HCT116 (cell line): ENCODE data around the gene HOMER2. TPM values are rescaled to one million over a fixed set of nuclear protein-coding genes. Genes with fewer than 3 reads are reported as not detected.

Experiments
- ATAC-seq: fragments of 200-7000 bp; cut with Tn5 transposase; 2 replicates; pipeline ENCODE4 v1.9.1; 2020; ENCODE audit warnings: mild to moderate bottlenecking, moderate library complexity
- BruUV-seq: library from RNA; stranded (reverse); fragments of 400-500 nt; replicated peaks from 2 replicates; lab custom pipeline; 2021; lab: Mats Ljungman, UMichigan
- CTCF ChIA-PET: fragments of 300-600 bp; sonication (Branson Sonifier 250); formaldehyde crosslinking; loops from one replicate; lab custom pipeline; 2021; ENCODE audit warnings: antibody characterized with exemption; lab: Charles Lee
- POLR2A ChIA-PET: fragments of 300-600, 350-600 bp; sonication (Branson Sonifier 250); formaldehyde crosslinking; loops from one replicate; lab custom pipeline; 2021; ENCODE audit warnings: antibody characterized with exemption; lab: Charles Lee
- RAD21 ChIA-PET, 2 experiments: fragments of 300-600 bp; sonication (Branson Sonifier 250); formaldehyde crosslinking; loops; one replicate each; lab custom pipeline; 2023; ENCODE audit warnings: low total read pairs in 2 of 2; ENCODE audit not compliant: uncharacterized antibody in 2 of 2, unreplicated experiment in 2 of 2, low non-redundant PET in 1 of 2; lab: Charles Lee
- DNase-seq: peaks from one replicate; pipeline ENCODE4 v3.0.0-alpha.2; 2010; ENCODE audit warnings: low read depth, low spot score
- H2AFZ ChIP-seq: fragments of 200-600 bp; shearing (Covaris generic), sonication (generic); 2 replicates; pipeline ENCODE4 v1.6.1; 2017; ENCODE audit warnings: low read depth, mixed run types, mixed read lengths, antibody characterized with exemption, low read length; ENCODE audit not compliant: poor library complexity, severe bottlenecking
- H3K27ac ChIP-seq: 2 replicates; pipeline ENCODE4 v1.5.1; 2012; ENCODE audit warnings: low read depth, low read length
- H3K27me3 ChIP-seq: fragments of 200-600 bp; sonication (generic); 2 replicates; pipeline ENCODE4 v1.6.1; 2016; ENCODE audit warnings: mixed run types, low read length, mixed read lengths; ENCODE audit not compliant: insufficient read depth
- H3K36me3 ChIP-seq, 2 experiments: fragments of 200-500 bp in 1 of 2; fragments of 200-600 bp in 1 of 2; sonication (Bioruptor generic) in 1 of 2; sonication (generic) in 1 of 2; 2 replicates each; pipeline versions ENCODE4 v1.5.1 to v1.6.1; 2014 to 2016; ENCODE audit warnings: low read length in 2 of 2, inconsistent platforms in 1 of 2, mixed read lengths in 1 of 2, mixed run types in 1 of 2; ENCODE audit not compliant: insufficient read depth in 2 of 2, control insufficient read depth in 1 of 2
- H3K4me1 ChIP-seq, 2 experiments: fragments of 200-600 bp in 1 of 2; sonication (generic) in 1 of 2; 2 replicates each; pipeline versions ENCODE4 v1.5.1 to v1.6.1; 2012 to 2017; ENCODE audit warnings: low read length in 2 of 2, inconsistent platforms in 1 of 2, mild to moderate bottlenecking in 1 of 2, mixed read lengths in 1 of 2, mixed run types in 1 of 2, moderate library complexity in 1 of 2; ENCODE audit not compliant: insufficient read depth in 2 of 2, control insufficient read depth in 1 of 2
- H3K4me2 ChIP-seq: fragments of 200-600 bp; sonication (generic); 2 replicates; pipeline ENCODE4 v1.6.1; 2017; ENCODE audit warnings: mixed run types, low read length, mixed read lengths
- H3K4me3 ChIP-seq, 2 experiments: fragments of 200-600 bp in 1 of 2; sonication (generic) in 1 of 2; replicated peaks in 1 of 2; 2 replicates each; pipeline ENCODE4 v1.5.1; 2011 to 2016; ENCODE audit warnings: low read length in 2 of 2, control low read depth in 1 of 2, low read depth in 1 of 2, mild to moderate bottlenecking in 1 of 2, mixed read lengths in 1 of 2, mixed run types in 1 of 2
- H3K79me2 ChIP-seq: fragments of 200-600 bp; sonication (generic); 2 replicates; pipeline ENCODE4 v1.6.1; 2017; ENCODE audit warnings: mild to moderate bottlenecking, mixed run types, low read length, moderate library complexity, mixed read lengths; ENCODE audit not compliant: insufficient read depth
- H3K9ac ChIP-seq: fragments of 200-600 bp; sonication (generic); 2 replicates; pipeline ENCODE4 v1.6.1; 2016; ENCODE audit warnings: low read length, mixed read lengths
- H3K9me2 ChIP-seq: fragments of 200-600 bp; sonication (generic), shearing (Covaris generic); 2 replicates; pipeline ENCODE4 v1.6.1; 2017; ENCODE audit warnings: mixed run types, mild to moderate bottlenecking, moderate library complexity; ENCODE audit not compliant: insufficient read depth
- H3K9me3 ChIP-seq, 2 experiments: fragments of 200-500 bp in 1 of 2; fragments of 200-600 bp in 1 of 2; sonication (Bioruptor generic) in 1 of 2; sonication (generic) in 1 of 2; 2 replicates each; pipeline ENCODE4 v1.6.1; 2014 to 2017; ENCODE audit warnings: low read length in 2 of 2, mixed read lengths in 2 of 2, inconsistent platforms in 1 of 2, low read depth in 1 of 2, mild to moderate bottlenecking in 1 of 2, mixed run types in 1 of 2, moderate library complexity in 1 of 2; ENCODE audit not compliant: control insufficient read depth in 1 of 2, insufficient read depth in 1 of 2
- H4K20me1 ChIP-seq: fragments of 200-600 bp; sonication (generic), shearing (Covaris generic); 2 replicates; pipeline ENCODE4 v1.6.1; 2017; ENCODE audit warnings: mixed run types, mild to moderate bottlenecking, moderate library complexity; ENCODE audit not compliant: insufficient read depth
- CEBPB ChIP-seq: IDR thresholded peaks from 2 replicates; pipeline ENCODE4 v1.6.1; 2012; ENCODE audit warnings: low read depth
- CTCF ChIP-seq, 3 experiments: fragments of 200-600 bp in 1 of 3; sonication (generic) in 1 of 3; IDR thresholded peaks in 2 of 3; conservative IDR thresholded peaks in 1 of 3; 2 replicates each; pipeline ENCODE4 v1.5.1; 2012 to 2017; ENCODE audit warnings: low read depth in 2 of 3, low read length in 2 of 3, antibody characterized with exemption in 1 of 3, borderline replicate concordance in 1 of 3, control low read depth in 1 of 3, mild to moderate bottlenecking in 1 of 3, mixed read lengths in 1 of 3, mixed run types in 1 of 3, moderate library complexity in 1 of 3; ENCODE audit not compliant: insufficient read depth in 1 of 3
- ELF1 ChIP-seq: IDR thresholded peaks from 2 replicates; pipeline ENCODE4 v1.6.1; 2012; ENCODE audit warnings: low read depth, borderline replicate concordance
- EZH2phosphoT487 ChIP-seq: fragments of 200-600 bp; IDR thresholded peaks from 2 replicates; pipeline ENCODE4 v1.6.1; 2018; ENCODE audit warnings: antibody characterized with exemption, borderline replicate concordance
- FOSL1 ChIP-seq: IDR thresholded peaks from 2 replicates; pipeline ENCODE4 v1.6.1; 2012; ENCODE audit warnings: low read depth
- POLR2AphosphoS5 ChIP-seq: IDR thresholded peaks from 2 replicates; pipeline ENCODE4 v1.6.1; 2011; ENCODE audit warnings: mild to moderate bottlenecking, low read depth, low read length, moderate library complexity
- RAD21 ChIP-seq: IDR thresholded peaks from 2 replicates; pipeline ENCODE4 v1.6.1; 2012; ENCODE audit warnings: low read depth, mild to moderate bottlenecking
- SRF ChIP-seq: IDR thresholded peaks from 2 replicates; pipeline ENCODE4 v1.6.1; 2012; ENCODE audit warnings: low read depth
- TCF7L2 ChIP-seq: IDR thresholded peaks from 2 replicates; pipeline ENCODE4 v1.7.0; 2011; ENCODE audit warnings: borderline replicate concordance, inconsistent platforms; ENCODE audit not compliant: insufficient read depth, insufficient read length; ENCODE audit errors: extremely low read depth
- YY1 ChIP-seq: IDR thresholded peaks from 2 replicates; pipeline ENCODE4 v1.6.1; 2011; ENCODE audit warnings: low read length, low read depth, moderate library complexity, mild to moderate bottlenecking; ENCODE audit not compliant: insufficient replicate concordance; ENCODE audit errors: extremely low read depth
- ZFX ChIP-seq: fragments of 450-650 bp; IDR thresholded peaks from 2 replicates; pipeline ENCODE4 v1.6.1; 2017
- ZNF274 ChIP-seq: fragments of 200-500 bp; sonication (Bioruptor generic); IDR thresholded peaks from 2 replicates; pipeline ENCODE4 v1.6.1; 2014; ENCODE audit warnings: mild to moderate bottlenecking, low read depth, low read length, inconsistent platforms
- intact Hi-C: fragments of 100-400 bp; cut with micrococcal nuclease; formaldehyde crosslinking; loops from 2 replicates; pipeline ENCODE4 v1.10.0; 2022
- total RNA-seq: library from RNA; stranded (reverse); gene quantifications from one replicate; pipeline ENCODE4 v1.2.1, GENCODE V29; 2021; ENCODE audit not compliant: unreplicated experiment
- TF ChIP-seq, protein P1 (sequence below): IDR thresholded peaks from 2 replicates; pipeline ENCODE4 v1.6.1; 2012
- TF ChIP-seq, protein P2 (sequence below): IDR thresholded peaks from 2 replicates; pipeline ENCODE4 v1.6.1; 2012; ENCODE audit warnings: low read depth

The HOMER2 gene
- total RNA-seq, 1 experiment from 2014 or later = 3.9 TPM

DNA sequence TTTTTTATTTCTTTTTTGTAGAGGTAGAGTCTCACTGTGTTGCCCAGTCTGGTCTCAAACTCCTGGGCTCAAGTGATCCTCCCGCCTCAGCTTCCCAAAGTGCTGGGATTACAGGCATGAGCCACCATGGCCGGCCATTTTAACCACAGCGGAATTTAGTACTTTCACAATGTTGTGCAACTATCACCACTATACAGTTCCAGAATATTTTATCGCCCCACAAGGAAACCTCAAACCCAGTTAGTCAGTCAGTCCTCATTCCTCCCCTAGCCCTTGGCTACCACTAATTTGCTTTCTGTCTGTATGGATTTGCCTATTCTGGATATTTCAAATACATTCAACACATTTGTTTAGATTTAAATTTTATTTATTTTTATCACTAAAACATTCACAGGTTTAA is 15.5 kb upstream of the HOMER2 start:
- POLR2A ChIA-PET = no interaction called here

More for the DNA sequence above, 15.5 kb upstream of the HOMER2 start:
- DNase-seq = no peak
- H3K79me2 ChIP-seq = no peaks in the 10 kb centered on the region
- H3K9me3 ChIP-seq = no peaks in the 10 kb centered on the region
- CTCF ChIA-PET = no interaction called here
- no peak overlapping the region for H3K27ac ChIP-seq
- no peaks in the 10 kb centered on the region for H3K9me2 ChIP-seq
- no peaks in the 10 kb centered on the region for H3K4me1 ChIP-seq
- no peak overlapping the region for H3K4me2 ChIP-seq
- no peaks in the 10 kb centered on the region for H3K36me3 ChIP-seq
- no peak overlapping the region for H2AFZ ChIP-seq
- H4K20me1 ChIP-seq = no peaks in the 10 kb centered on the region
- no TSS peak for BruUV-seq
- 0 out of 2 replicates have a peak, but pooled peaks cover 4% of the 10 kb centered on the region for H3K27me3 ChIP-seq
- TF ChIP-seq, protein P1, sequence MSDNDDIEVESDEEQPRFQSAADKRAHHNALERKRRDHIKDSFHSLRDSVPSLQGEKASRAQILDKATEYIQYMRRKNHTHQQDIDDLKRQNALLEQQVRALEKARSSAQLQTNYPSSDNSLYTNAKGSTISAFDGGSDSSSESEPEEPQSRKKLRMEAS = no peak
- no peak for TF ChIP-seq YY1
- TF ChIP-seq POLR2AphosphoS5 = no peak
- TF ChIP-seq SRF = no peak
- no peak for TF ChIP-seq CEBPB
- no peak for TF ChIP-seq ELF1
- TF ChIP-seq ZNF274 = no peak
- TF ChIP-seq ZFX = no peak
- TF ChIP-seq RAD21 = no peak
- TF ChIP-seq TCF7L2 = no peak
- no peak for TF ChIP-seq CTCF (IDR thresholded peaks at IDR 0.05 in 2 of 3, conservative IDR thresholded peaks at IDR 0.05 in 1 of 3; ENCODE audit: borderline replicate concordance in 1 of 3, insufficient read depth in 1 of 3, low read depth in 2 of 3, low read length in 2 of 3)
- TF ChIP-seq, protein P2, sequence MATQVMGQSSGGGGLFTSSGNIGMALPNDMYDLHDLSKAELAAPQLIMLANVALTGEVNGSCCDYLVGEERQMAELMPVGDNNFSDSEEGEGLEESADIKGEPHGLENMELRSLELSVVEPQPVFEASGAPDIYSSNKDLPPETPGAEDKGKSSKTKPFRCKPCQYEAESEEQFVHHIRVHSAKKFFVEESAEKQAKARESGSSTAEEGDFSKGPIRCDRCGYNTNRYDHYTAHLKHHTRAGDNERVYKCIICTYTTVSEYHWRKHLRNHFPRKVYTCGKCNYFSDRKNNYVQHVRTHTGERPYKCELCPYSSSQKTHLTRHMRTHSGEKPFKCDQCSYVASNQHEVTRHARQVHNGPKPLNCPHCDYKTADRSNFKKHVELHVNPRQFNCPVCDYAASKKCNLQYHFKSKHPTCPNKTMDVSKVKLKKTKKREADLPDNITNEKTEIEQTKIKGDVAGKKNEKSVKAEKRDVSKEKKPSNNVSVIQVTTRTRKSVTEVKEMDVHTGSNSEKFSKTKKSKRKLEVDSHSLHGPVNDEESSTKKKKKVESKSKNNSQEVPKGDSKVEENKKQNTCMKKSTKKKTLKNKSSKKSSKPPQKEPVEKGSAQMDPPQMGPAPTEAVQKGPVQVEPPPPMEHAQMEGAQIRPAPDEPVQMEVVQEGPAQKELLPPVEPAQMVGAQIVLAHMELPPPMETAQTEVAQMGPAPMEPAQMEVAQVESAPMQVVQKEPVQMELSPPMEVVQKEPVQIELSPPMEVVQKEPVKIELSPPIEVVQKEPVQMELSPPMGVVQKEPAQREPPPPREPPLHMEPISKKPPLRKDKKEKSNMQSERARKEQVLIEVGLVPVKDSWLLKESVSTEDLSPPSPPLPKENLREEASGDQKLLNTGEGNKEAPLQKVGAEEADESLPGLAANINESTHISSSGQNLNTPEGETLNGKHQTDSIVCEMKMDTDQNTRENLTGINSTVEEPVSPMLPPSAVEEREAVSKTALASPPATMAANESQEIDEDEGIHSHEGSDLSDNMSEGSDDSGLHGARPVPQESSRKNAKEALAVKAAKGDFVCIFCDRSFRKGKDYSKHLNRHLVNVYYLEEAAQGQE = no peak
- TF ChIP-seq FOSL1 = no peak
- no peak for TF ChIP-seq EZH2phosphoT487
- TF ChIP-seq, all 23 proteins: peak for 0
- H3K9ac ChIP-seq = no peak overlapping the region
- ATAC-seq = no peak
- RAD21 ChIA-PET = no interaction called here
- no peak overlapping the region for H3K4me3 ChIP-seq
- intact Hi-C loops = no loop called here
